GM12892 (cell line): ENCODE data around the gene IRF9.
A peak's percentile ranks its signal among the peaks of the same experiment; 100 is the strongest.

Experiments
- POLR2A ChIP-seq: IDR thresholded peaks from 2 replicates; pipeline ENCODE4 v1.6.1; 2011; ENCODE audit warnings: low read depth, low read length, control low read depth
- POLR2AphosphoS5 ChIP-seq: IDR thresholded peaks from 2 replicates; pipeline ENCODE4 v1.6.1; 2011; ENCODE audit warnings: low read depth, low read length, control low read depth
- TAF1 ChIP-seq: IDR thresholded peaks from 2 replicates; pipeline ENCODE4 v1.6.1; 2011; ENCODE audit warnings: low read depth, mild to moderate bottlenecking, control low read depth, low read length, borderline replicate concordance

- TF ChIP-seq TAF1, result peak; percentile 82; the same call in 1 of the 2 replicates
- peak; percentile 86 for TF ChIP-seq POLR2AphosphoS5
- TF ChIP-seq POLR2A, result peak; percentile 90
Measured at GRCh38 chr14:24141097-24141880, 19.8 kb upstream of the IRF9 start, which contains the start of gene EMC9.
